Measurements from ENCODE around the gene SPTBN1. TPM values are rescaled to one million over a fixed set of nuclear protein-coding genes. Genes with fewer than 3 reads are reported as not detected.

The SPTBN1 gene
- total RNA-seq, 6 experiments from 2014 or later = 128 to 169 (median 159) TPM

GRCh38 chr2:54416166-54416813 is 39.8 kb upstream of the SPTBN1 start:
- Mint-ChIP-seq H3K27me3 (ENCODE audit: insufficient read depth) (peaks cover 11% of the 10 kb centered on the region), H3K4me3 (no peak overlapping the region), H3K27ac (no peak overlapping the region), H3K36me3 (ENCODE audit: low read depth) (no peaks in the 10 kb centered on the region), H3K9me3 (no peaks in the 10 kb centered on the region), H3K4me1 (ENCODE audit: low read depth) (no peaks in the 10 kb centered on the region; the same call in 1 of the 2 replicates)
- no peak for TF ChIP-seq CTCF (IDR thresholded peaks at IDR 0.05)
- no peak for DNase-seq

GRCh38 chr2:54416938-54417337 is 39.2 kb upstream of the SPTBN1 start:
- Mint-ChIP-seq H3K9me3 (no peaks in the 10 kb centered on the region), H3K4me3 (no peak overlapping the region), H3K27ac (no peak overlapping the region), H3K27me3 (ENCODE audit: insufficient read depth) (peaks cover 6% of the 10 kb centered on the region), H3K36me3 (ENCODE audit: low read depth) (no peaks in the 10 kb centered on the region), H3K4me1 (ENCODE audit: low read depth) (no peaks in the 10 kb centered on the region; the same call in 1 of the 2 replicates)
- no peak for TF ChIP-seq CTCF (IDR thresholded peaks at IDR 0.05)
- no peak for DNase-seq

- TF ChIP-seq CTCF (IDR thresholded peaks at IDR 0.05) = no peak
- Mint-ChIP-seq H3K4me1 (ENCODE audit: low read depth) (no peaks in the 10 kb centered on the region; the same call in 1 of the 2 replicates), H3K4me3 (no peak overlapping the region), H3K9me3 (peaks cover 3% of the 10 kb centered on the region; the same call in 1 of the 2 replicates), H3K27ac (no peak overlapping the region), H3K36me3 (ENCODE audit: low read depth) (peaks cover under 1% of the 10 kb centered on the region; the same call in 1 of the 2 replicates), H3K27me3 (ENCODE audit: insufficient read depth) (peaks cover 5% of the 10 kb centered on the region)
- DNase-seq = no peak
These were observed 38.5 kb upstream of the SPTBN1 start for GRCh38 chr2:54417577-54417976.

GRCh38 chr2:54419388-54419787 is 36.7 kb upstream of the SPTBN1 start:
- Mint-ChIP-seq H3K27ac (no peak overlapping the region), H3K27me3 (ENCODE audit: insufficient read depth) (peaks cover 11% of the 10 kb centered on the region), H3K4me1 (ENCODE audit: low read depth) (no peaks in the 10 kb centered on the region; the same call in 1 of the 2 replicates), H3K9me3 (peaks cover 8% of the 10 kb centered on the region; the same call in 1 of the 2 replicates), H3K4me3 (no peak overlapping the region), H3K36me3 (ENCODE audit: low read depth) (peaks cover 5% of the 10 kb centered on the region; the same call in 1 of the 2 replicates)
- no peak for DNase-seq
- no peak for TF ChIP-seq CTCF (IDR thresholded peaks at IDR 0.05)

- no peak overlapping the region for H3K4me3 Mint-ChIP-seq
- peaks cover 5% of the 10 kb centered on the region; the same call in 1 of the 2 replicates for H3K36me3 Mint-ChIP-seq (ENCODE audit: low read depth)
- H3K27me3 Mint-ChIP-seq (ENCODE audit: insufficient read depth) = peaks cover 11% of the 10 kb centered on the region
- peaks cover 8% of the 10 kb centered on the region; the same call in 1 of the 2 replicates for H3K9me3 Mint-ChIP-seq
- H3K4me1 Mint-ChIP-seq (ENCODE audit: low read depth) = no peaks in the 10 kb centered on the region; the same call in 1 of the 2 replicates
- DNase-seq = no peak
- H3K27ac Mint-ChIP-seq = no peak overlapping the region
- no peak for TF ChIP-seq CTCF (IDR thresholded peaks at IDR 0.05)
These were observed 36.1 kb upstream of the SPTBN1 start for GRCh38 chr2:54419855-54420523.
